DMS79 treated with DMSO at 0.1 percent for 48 hours (cell line): ENCODE data around the gene PHOSPHO2.

Experiments used
- DNase-seq: peaks from one replicate; lab custom pipeline; 2025; lab: John Stamatoyannopoulos, UW

The PHOSPHO2 gene, protein sequence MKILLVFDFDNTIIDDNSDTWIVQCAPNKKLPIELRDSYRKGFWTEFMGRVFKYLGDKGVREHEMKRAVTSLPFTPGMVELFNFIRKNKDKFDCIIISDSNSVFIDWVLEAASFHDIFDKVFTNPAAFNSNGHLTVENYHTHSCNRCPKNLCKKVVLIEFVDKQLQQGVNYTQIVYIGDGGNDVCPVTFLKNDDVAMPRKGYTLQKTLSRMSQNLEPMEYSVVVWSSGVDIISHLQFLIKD

DNA sequence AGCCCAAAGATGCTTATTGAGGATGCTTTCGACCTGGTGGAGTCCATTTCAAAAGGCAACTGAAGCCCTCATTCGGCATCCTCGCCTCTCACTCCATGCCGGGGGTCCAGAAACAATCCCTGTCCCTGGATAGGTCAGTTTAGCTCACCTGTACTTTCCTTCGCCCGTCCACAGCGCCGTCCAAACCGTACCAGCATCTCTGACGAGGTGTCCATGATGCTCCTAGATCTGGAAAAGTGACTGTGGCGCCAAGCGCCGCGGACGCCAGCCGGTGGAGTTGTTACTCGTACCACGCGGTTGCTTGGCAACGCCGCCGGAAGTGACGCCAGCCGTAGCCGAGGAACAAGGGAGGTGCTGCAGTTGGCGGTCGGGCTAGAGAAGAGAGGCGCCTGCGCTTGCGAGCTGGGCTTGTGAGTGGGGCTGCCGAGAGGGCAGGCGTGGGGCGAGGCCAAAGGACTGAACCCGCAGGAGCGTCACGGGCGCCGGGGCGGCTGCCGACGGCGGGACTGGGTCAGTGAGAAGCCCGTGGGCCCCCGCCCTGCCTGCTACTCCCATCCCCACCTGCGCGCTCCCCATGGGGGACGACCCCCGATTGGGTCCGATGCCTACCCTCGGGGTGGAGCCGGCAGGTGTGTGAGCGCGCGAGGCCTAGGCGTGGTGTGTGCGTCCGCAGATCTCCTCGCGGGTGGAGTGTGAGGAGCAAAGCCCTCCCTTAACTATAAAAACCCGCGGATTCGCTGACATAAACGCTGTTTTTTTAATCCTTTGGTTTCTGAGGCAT is at the start of gene PHOSPHO2, which contains the start of gene CFAP210:
Gene PHOSPHO2, plus strand, starts transcription at position 357 of the 781 bp plus-strand sequence. CDS start 6,503 bp downstream, outside the sequence.
Gene CFAP210, minus strand, starts transcription at position 293 of the 781 bp plus-strand sequence. Its CDS starts 78 bp downstream, at position 215.
- DNase-seq, result peak; percentile 79

DNA sequence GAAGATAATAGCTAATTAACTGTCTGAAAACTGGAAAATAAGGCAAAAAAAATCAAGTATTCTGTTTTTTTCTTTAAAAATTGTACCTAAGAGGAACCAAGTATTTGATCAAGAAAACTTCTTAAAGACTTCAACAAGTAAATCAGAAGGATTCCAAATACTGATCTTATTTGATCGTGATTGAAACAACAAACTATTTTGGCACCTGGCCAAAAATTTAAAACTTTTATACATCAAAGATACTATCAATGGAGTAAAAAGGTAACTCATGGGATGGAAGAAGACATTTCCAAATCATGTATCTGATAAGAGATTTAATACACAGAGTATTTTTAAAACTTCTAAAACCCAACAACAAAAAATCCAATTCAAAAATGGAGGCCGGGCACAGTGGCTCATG is 46.8 kb upstream of the PHOSPHO2 start:
- DNase-seq, result no peak

DNA sequence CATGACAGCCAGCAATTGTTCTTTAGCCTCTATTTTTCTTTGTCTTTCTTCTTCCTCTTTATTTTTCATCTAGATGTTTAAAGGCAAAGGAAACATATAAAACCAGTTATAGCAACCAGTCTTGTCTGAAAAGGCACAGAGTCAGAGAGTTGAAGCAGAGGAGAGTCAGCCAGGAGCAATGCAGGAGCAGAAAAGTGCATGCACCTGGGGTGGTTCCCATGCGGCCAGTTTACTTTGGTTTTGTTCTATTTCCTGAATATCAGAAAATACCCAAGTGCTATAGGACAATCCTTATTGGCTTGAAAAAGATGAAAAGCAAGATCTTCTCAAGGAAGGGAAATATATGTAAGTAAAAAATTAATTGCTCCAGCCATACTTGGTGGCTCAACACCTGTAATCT is 45.0 kb upstream of the PHOSPHO2 start:
- no peak for DNase-seq

- DNase-seq, result no peak
Observed at GRCh38 chr2:169653636-169654035, 40.6 kb upstream of the PHOSPHO2 start.

GRCh38 chr2:169656164-169656563 is 38.1 kb upstream of the PHOSPHO2 start:
- DNase-seq, result no peak

- no peak for DNase-seq
Observed at GRCh38 chr2:169658877-169659276, 35.4 kb upstream of the PHOSPHO2 start.

DNA sequence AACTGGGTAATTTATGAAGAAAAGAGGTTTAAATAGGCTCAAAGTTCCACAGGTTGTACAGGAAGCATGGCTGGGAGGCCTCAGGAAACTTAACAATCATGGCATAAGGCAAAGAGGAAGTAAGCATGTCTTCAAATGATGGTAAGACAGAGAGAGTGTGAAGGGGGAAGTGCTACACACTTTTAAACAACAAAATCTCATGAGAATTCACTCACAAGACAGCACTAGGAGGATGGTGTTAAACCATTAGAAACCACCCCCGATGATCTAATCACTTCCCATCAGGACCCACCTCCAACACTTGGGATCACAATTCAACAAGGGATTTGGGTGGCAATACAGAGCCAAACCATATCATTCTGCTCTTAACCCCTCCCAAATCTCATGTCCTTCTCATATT is 34.9 kb upstream of the PHOSPHO2 start:
- DNase-seq, result no peak

DNA sequence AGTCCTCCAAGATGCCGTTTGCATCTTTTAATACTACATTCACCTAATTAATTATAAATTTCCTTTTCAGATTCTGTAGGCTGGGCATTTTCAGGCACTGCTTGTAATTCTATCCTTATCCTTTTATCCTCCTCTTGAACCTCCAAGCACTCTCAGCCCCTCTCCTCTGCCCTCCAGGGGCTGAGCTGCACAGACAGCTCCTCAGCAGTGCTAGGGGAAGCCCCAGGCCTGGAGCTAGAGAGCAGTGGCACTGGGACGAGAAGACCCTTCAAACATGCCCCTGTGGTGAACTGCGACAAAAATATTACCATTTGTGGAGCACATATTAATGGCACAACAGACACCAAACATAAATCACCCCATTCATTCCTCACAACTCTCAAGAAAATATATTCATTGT is 33.0 kb upstream of the PHOSPHO2 start:
- DNase-seq, result peak; percentile 80

DNA sequence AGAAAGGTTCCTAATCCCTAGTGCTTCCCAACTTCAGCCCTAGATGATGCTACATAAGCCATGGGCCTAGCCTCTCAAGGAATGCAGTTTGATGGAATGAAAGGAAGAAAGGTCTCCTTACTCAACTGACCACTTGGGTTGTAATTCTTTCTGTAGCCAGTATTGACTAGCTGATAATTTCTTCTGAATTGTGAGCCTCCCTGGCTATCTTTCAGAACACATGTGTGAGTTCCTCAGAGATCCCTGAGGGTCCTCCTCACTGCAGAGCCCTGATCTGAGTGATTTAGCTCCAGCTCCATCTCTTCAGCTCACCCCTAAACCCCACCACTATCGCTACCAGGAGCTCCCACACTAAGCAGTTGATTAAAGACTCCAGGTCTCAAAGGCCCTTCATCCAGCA is 31.5 kb upstream of the PHOSPHO2 start:
- DNase-seq, result no peak

GRCh38 chr2:169663247-169663646 is 31.0 kb upstream of the PHOSPHO2 start:
- no peak for DNase-seq

DNA sequence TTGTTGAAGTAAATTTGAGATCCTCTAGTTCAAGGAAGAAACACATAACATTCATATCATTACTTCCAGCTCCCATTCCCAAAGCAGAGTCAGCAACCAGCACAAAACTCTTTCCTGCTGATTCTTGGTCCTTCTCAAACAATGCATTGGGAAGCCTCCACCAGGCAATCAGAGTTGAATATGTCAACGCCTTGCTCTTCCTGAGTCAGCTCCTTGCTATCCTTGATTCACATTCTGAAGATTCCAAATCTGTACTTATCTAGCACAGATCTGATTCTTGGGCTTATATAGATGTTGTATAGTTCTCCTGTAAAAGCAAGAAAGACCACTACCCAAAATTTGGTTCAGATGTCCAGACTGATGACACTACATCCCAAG is 29.7 kb upstream of the PHOSPHO2 start:
- DNase-seq, result no peak

DNA sequence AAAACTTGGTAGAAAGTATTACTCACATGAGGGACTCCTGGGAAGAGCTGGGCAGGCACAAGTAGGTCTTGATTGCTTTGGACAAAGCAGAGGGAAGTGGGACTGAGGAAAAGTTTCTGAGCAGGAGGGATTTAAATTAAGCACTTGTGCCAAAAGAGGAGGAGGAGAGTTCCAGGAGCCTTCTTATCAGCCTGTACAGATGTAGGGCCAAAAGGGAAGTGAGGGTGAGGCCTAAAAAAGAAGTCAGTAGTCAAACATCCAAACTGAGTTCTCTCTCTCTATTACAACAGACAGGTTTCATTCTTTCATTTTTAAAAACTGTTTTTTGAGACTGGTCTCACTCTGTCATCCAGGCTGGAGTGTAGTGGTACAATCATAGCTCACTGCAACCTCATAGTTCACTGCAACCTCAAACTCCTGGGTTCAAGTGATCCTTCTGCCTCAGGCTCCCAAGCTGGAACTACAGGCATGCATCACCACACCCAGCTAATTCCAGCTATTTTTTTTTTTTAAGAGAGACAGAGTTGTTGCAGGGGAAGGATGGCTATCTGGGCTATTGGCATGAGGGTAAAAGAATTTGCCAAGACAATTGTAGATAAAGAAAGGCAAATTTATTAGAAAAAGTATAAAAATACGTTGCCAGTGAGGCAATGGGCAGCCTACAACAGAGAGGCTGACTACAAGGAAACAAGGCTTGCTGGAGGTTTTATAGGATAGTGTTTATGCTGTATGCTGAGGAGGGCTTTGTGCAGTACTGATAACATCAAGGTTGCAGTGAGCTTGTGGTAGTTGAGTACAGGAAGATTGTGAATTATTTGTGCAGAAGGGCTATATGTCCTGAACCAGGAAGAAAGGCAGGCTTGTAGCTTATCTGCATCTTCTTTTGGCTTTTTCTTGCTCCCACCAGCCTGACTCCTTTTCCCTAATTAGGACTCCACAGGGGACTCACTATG is 29.0 kb upstream of the PHOSPHO2 start:
- DNase-seq, result no peak

- DNase-seq, result no peak
Observed at GRCh38 chr2:169667583-169667982, 26.7 kb upstream of the PHOSPHO2 start.

GRCh38 chr2:169670215-169670651 is 24.0 kb upstream of the PHOSPHO2 start:
- no peak for DNase-seq

DNA sequence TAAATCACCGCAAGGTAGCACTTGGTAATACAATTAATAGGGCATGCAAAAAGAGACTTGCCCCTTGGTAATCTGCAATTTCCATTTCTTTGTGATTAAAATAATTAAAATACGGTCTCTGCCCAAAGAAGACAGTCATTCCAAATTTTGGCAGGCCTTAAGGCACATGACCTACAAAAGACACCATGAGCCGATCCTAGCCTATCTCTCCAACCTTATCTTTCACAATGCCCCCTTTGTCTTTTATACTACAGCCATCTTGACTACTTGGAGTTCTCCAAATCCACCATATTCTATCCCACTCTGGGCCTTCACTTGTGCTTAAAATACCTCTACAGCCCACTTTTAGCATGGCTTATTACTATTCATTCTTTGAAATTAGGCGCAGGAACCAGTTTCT is 23.3 kb upstream of the PHOSPHO2 start:
- DNase-seq, result no peak

- no peak for DNase-seq
Observed at GRCh38 chr2:169672406-169672805, 21.9 kb upstream of the PHOSPHO2 start.

- DNase-seq, result no peak
Observed at GRCh38 chr2:169673106-169673505, 21.2 kb upstream of the PHOSPHO2 start.

DNA sequence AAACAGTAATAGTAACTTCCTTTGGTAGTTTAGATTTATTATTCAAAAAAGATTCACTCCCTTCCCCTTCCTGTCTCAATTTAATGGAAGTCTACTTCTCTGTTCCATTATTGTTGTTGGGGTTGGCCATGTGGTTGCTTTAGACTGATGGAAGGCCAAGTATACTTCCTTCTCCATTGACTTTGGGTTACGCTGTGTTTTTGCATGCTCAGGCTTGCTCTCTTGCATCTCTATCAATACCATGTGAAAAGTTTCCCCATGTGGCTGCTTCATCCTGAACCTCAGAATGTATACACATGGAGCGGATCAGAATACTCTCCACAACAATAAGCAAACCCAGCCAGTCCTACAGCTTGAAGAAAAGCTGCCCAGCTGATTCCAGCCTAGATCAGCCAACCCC is 20.3 kb upstream of the PHOSPHO2 start:
- DNase-seq, result no peak

DNA sequence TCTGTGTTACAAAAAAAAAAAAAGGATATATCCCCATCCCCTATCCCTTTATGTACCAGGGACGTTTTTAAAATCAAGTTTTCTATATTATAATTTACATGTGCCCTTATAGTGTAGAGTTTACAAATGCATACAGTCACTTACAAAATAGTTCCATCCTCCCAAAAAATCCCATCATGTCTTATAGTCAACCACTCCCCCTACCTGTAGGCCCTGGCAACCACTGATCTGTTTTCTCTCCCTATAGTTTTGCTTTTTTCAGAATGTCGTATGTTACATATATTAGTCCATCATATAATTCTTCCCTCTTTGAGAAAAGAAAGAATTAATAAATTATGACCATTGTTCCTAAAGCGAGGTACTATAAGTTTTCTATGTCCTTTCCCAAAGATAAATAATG is 17.9 kb upstream of the PHOSPHO2 start:
- no peak for DNase-seq

DNA sequence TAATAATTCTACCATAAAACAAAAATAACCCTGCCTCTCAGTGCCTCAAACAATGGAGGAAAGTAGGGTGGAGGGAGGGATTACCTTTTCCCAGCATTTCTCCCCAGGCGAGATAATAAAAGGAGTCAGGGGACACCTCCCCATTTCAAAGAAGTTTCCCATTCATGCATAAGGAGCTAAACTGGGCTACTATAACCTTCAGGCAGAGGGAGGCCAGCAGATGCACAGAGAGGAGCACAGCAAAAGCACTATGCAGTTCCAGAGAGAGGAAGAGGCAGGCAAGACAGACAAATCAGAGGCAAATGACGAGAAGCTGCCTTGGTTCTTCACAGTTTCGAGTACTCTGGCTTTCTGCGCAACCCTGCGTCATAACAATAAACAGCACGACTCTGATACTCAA is 17.4 kb upstream of the PHOSPHO2 start:
- DNase-seq, result no peak

GRCh38 chr2:169683054-169683424 is 11.2 kb upstream of the PHOSPHO2 start:
- DNase-seq, result no peak

DNA sequence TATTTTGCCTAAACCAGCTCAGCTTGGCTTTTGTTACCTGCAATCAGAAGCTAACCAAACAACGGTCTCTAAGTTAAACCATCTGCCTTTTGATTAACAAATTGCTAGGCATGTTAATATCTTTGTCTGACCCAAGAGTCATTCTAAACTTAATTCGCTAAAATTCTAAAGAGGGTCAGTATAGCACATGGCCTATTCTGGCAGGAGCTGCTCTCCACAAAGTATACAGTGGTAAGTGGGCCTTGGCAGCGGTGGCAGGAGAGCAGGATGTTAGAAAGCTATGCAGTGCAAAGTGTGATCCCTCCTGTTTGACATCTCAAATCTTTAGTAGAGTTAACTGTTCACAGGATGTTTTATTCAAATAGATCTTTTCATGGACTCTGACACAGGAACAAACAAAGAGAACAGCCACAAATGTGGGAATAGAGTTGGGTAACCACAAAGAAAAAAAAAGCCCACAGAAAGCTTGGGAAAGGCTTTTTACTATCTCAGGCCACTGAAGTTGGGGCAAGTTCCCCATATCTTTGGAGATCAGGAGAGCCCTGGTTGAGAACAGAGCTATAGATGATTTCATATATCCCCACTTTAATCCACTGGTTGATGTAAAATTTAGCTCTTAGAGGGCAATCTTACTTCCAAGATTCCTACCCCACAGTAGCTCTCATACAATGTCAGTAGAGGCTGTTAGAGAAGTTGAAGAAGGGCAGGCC is 10.7 kb upstream of the PHOSPHO2 start:
- no peak for DNase-seq
